Fibroblast of mammary gland (primary cell): ENCODE measurements around the gene PIM3.

Source experiments
- DNase-seq: peaks from one replicate; pipeline ENCODE4 v3.0.0-alpha.2; 2010; ENCODE audit warnings: low read depth
- H3K4me3 ChIP-seq: 2 replicates; pipeline ENCODE4 v1.5.1; 2011; ENCODE audit warnings: low read depth, mild to moderate bottlenecking, low read length, moderate library complexity; ENCODE audit not compliant: control insufficient read depth
- TF ChIP-seq, protein P1 (sequence below): conservative IDR thresholded peaks from 2 replicates; pipeline ENCODE4 v1.5.1; 2011; ENCODE audit warnings: low read depth, low read length, inconsistent platforms; ENCODE audit not compliant: control insufficient read depth, insufficient read depth

Gene PIM3

GRCh38 chr22:49992921-49993648, 32.5 kb downstream of the PIM3 start:
- H3K4me3 ChIP-seq = no peak overlapping the region
- peak; percentile 47 for DNase-seq
- TF ChIP-seq, protein P1, sequence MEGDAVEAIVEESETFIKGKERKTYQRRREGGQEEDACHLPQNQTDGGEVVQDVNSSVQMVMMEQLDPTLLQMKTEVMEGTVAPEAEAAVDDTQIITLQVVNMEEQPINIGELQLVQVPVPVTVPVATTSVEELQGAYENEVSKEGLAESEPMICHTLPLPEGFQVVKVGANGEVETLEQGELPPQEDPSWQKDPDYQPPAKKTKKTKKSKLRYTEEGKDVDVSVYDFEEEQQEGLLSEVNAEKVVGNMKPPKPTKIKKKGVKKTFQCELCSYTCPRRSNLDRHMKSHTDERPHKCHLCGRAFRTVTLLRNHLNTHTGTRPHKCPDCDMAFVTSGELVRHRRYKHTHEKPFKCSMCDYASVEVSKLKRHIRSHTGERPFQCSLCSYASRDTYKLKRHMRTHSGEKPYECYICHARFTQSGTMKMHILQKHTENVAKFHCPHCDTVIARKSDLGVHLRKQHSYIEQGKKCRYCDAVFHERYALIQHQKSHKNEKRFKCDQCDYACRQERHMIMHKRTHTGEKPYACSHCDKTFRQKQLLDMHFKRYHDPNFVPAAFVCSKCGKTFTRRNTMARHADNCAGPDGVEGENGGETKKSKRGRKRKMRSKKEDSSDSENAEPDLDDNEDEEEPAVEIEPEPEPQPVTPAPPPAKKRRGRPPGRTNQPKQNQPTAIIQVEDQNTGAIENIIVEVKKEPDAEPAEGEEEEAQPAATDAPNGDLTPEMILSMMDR = peak; percentile 64

DNA sequence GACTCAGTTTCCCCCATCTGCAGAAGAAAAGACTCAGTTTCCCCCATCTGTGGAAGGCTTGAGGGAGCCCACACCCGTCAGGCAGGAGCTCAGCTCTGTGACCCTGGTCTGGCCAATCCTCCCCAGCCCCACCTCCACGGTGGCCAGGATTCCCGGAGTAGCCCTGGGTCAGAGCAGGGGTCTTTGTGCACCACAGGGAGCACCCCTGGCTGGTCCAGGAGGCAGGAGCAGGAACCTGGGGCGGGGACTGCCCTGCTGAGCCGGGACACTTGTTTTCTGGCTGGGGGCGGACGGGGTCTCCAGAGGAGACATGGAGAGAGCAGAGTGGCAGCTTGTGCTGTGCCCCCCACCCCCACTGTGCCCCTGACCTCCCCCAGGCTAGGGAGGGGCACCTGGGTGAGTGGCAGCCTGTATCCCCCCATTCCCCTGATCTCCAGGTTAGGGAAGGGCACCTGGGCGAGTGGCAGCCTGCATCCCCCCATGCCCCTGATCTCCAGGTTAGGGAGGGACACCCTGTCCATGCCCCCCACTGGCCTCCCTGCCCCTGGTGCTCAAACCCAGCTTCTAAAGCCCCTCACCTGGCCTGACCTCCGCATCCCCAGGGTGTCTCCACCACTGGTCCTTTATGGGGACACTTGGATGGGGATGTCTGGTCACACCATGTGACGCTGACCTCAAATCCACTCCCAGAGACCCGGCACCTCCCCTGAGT, 33.2 kb downstream of the PIM3 start:
- TF ChIP-seq, protein P1 = no peak
- DNase-seq = no peak

GRCh38 chr22:49994361-49995040, 33.9 kb downstream of the PIM3 start:
- TF ChIP-seq, protein P1 = no peak
- no peak for DNase-seq
- no peak overlapping the region for H3K4me3 ChIP-seq

More for the DNA sequence above, 33.2 kb downstream of the PIM3 start:
- H3K4me3 ChIP-seq = no peak overlapping the region

DNA sequence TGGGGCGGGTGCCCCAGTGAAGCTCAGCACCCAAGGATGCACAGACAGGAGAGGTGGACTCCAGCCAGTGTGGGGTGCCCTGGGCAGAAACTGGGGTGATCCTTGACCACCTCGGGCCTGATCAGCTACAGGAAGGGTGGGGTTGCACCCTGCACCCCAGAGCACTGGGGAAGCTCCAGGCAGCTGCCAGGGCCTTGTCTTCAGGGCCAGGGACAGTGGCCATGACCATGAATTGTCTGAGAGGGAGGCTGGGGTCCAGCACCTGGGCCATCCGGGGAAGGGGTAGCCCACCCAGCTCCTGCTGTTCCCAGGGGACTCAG, 34.4 kb downstream of the PIM3 start:
- no peak for DNase-seq
- H3K4me3 ChIP-seq = no peak overlapping the region
- TF ChIP-seq, protein P1 = no peak

- DNase-seq = no peak
- no peak overlapping the region for H3K4me3 ChIP-seq
- TF ChIP-seq, protein P1 = no peak
Measured at GRCh38 chr22:49995361-49996118, 35.0 kb downstream of the PIM3 start.

DNA sequence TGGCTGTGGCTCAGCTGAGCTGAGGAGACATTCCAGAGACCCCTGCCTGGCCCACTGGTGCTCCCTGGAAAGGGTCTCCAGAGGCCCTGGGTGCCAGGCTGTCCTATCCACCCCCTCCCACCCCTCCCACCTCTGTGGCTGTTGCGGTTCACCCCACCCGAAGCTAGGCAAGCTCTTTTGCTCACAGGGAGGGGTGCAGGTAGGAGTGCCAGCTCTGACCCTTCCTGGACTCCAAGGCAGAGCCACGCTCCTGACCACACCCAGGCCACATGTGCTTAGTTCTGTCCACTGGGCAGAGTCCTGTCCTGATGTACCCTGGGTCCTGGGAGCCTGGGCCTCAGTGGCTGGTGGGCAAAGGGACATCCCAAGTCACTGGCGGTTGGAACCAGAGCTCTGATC, 35.5 kb downstream of the PIM3 start:
- DNase-seq = no peak
- TF ChIP-seq, protein P1 = no peak
- H3K4me3 ChIP-seq = no peak overlapping the region
